Tibial artery (tissue), 4 donors: ENCODE results near the gene ADAMTS2.

Experiments
- DNase-seq, 2 donors: peaks; one replicate each; pipeline ENCODE4 v3.0.0-alpha.2; 2019
- H3K27ac ChIP-seq, 2 donors: fragments of 200-600 bp; sonication (generic) in 1 of 2; 1 replicate in 1 of 2; 2 replicates in 1 of 2; pipeline ENCODE4 v1.5.1; 2018 to 2019; ENCODE audit warnings: mild to moderate bottlenecking in 1 of 2
- H3K27me3 ChIP-seq, 2 donors: fragments of 200-600 bp; sonication (generic) in 1 of 2; one replicate each; pipeline versions ENCODE4 v1.5.1 to v1.6.0; 2016 to 2019
- H3K36me3 ChIP-seq, 3 donors: fragments of 200-600 bp; sonication (generic) in 2 of 3; one replicate each; pipeline ENCODE4 v1.5.1; 2016 to 2019; ENCODE audit warnings: mild to moderate bottlenecking in 2 of 3
- H3K4me1 ChIP-seq, 4 donors: fragments of 200-600 bp; sonication (generic) in 2 of 4; 1 replicate in 3 of 4; 2 replicates in 1 of 4; pipeline ENCODE4 v1.5.1; 2016 to 2019
- H3K4me3 ChIP-seq, 2 donors: fragments of 200-600 bp; sonication (generic) in 1 of 2; 1 replicate in 1 of 2; 2 replicates in 1 of 2; pipeline ENCODE4 v1.5.1; 2018 to 2019; ENCODE audit warnings: mild to moderate bottlenecking in 2 of 2
- H3K9me3 ChIP-seq, 3 donors: fragments of 200-600 bp; sonication (generic) in 1 of 3; one replicate each; pipeline ENCODE4 v1.5.1; 2016 to 2019
- intact Hi-C: fragments of 100-400 bp; cut with DNase I; formaldehyde crosslinking; loops from one replicate; pipeline ENCODE4 v1.15.0; 2023; ENCODE audit warnings: low total_unique reads
- TF ChIP-seq, protein P1 (sequence below), 2 experiments: fragments of 200-600 bp in 1 of 2; fragments of 450-650 bp in 1 of 2; IDR thresholded peaks; one replicate each; pipeline ENCODE4 v1.5.1; 2017 to 2019; ENCODE audit warnings: antibody characterized with exemption in 2 of 2, mild to moderate bottlenecking in 1 of 2, moderate library complexity in 1 of 2

The ADAMTS2 gene

DNA sequence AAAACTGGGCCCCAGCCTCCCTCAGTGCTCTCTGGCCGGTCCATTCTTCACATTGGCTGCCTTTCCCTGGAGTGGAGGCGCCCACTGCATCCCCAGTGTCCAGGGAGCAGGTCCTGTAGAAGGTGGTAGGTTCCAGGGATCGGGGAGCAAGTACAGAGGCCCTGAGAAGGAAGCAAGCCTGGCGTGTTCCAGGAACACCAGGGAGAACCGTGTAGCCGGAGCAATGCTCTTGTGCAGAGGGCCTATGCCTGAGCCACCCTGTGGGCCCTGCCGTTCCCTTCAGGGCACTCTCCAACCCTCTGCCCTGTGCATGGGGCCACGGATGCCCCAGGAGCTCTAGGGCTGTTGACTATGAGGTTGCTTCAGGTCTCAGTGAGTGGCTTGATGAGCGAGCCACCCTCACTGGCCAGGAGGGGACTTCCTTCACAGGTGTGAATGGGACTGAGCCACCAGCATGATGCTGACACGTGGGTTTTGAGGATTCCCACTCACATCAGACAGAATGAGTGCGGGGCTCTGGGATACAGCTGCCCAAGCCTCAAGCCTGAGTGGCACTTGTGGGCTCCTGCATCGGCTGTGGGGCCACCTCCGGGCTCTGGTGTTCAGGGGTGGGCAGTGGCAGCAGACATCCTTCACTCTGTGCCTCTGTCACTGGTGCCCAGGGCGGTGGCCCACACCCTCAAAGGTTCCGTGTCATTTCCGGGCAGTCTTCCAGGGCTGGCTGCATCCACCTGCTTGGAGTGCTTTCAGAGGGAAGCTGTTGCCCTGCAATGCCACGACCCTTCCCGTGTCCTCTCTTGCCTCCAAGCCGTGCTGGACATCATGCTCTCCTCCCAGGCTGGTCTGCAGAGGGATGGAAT lies 54.4 kb downstream of the ADAMTS2 start:
- H3K4me1 ChIP-seq, result peaks cover 5 to 66% (median 57%) of the 10 kb centered on the region in 4 donors
- peak in 1 of 2 donors; percentile 63 for DNase-seq
- intact Hi-C loops, result no loop called here
- H3K27me3 ChIP-seq, result no peaks in the 10 kb centered on the region
- TF ChIP-seq, protein P1, sequence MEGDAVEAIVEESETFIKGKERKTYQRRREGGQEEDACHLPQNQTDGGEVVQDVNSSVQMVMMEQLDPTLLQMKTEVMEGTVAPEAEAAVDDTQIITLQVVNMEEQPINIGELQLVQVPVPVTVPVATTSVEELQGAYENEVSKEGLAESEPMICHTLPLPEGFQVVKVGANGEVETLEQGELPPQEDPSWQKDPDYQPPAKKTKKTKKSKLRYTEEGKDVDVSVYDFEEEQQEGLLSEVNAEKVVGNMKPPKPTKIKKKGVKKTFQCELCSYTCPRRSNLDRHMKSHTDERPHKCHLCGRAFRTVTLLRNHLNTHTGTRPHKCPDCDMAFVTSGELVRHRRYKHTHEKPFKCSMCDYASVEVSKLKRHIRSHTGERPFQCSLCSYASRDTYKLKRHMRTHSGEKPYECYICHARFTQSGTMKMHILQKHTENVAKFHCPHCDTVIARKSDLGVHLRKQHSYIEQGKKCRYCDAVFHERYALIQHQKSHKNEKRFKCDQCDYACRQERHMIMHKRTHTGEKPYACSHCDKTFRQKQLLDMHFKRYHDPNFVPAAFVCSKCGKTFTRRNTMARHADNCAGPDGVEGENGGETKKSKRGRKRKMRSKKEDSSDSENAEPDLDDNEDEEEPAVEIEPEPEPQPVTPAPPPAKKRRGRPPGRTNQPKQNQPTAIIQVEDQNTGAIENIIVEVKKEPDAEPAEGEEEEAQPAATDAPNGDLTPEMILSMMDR (IDR thresholded peaks at IDR 0.05), result no peak
- H3K9me3 ChIP-seq, result no peaks in the 10 kb centered on the region
- H3K36me3 ChIP-seq, result no peaks in the 10 kb centered on the region
- H3K4me3 ChIP-seq, result no peak overlapping the region
- H3K27ac ChIP-seq, result no peak overlapping the region

DNA sequence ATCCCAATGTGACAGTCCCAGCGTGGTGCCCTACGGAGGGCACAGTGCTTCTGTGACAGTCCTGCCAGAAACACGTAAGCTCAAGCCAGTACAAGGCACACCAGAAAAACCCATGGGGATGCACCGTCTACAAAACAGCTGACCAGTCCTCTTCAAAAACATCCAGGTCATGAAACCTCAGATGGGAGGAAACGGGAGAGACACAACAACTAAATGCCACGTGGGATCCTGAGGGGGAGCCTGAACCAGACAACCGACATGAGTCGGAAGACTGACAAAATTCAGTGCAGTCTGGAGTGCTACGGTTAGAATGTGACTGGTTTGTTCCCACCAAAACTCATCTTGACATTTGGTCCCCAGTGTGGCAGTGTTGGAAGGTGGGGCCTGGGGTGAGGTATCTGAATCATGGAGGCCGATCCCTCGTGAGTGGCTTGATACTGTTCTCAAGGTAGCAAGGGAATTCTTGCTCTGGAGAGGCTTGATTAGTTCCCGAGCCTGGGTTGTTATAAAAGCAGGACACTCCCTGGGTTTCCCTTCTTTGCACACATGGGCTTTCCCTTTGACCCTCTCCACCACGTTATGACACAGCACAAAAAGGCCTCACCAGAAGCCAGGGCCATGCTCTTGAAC lies 55.4 kb downstream of the ADAMTS2 start:
- peaks cover 5 to 66% (median 55%) of the 10 kb centered on the region in 4 donors for H3K4me1 ChIP-seq
- no peaks in the 10 kb centered on the region for H3K36me3 ChIP-seq
- no peaks in the 10 kb centered on the region for H3K9me3 ChIP-seq
- peak overlapping the region in 1 of 2 donors; percentile 79 for H3K27ac ChIP-seq
- H3K27me3 ChIP-seq, result no peaks in the 10 kb centered on the region
- no peak overlapping the region for H3K4me3 ChIP-seq
- TF ChIP-seq, protein P1 (IDR thresholded peaks at IDR 0.05), result no peak
- peak in 1 of 2 donors; percentile 44 for DNase-seq
- intact Hi-C loops, result no loop called here

DNA sequence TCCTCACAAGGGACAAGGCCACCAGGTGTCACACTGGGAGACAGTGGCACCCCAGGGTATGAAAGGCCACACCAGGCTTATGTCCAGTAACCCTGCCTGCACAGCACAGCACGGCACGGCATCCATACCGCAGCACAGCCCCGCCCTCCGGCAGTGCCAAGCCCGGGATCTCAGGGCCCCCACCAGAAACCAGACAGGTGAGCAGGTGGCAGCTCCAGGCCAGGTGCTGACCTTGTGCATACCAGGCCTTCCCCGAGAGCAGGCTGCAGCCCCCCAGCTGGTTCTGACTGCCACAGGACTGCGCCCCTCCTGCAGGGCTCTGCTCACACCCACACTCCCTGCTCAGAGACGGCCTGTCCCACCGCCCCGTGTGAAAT lies 56.5 kb downstream of the ADAMTS2 start:
- H3K27me3 ChIP-seq, result no peaks in the 10 kb centered on the region
- H3K27ac ChIP-seq, result peak overlapping the region; percentile 79 to 81
- no peaks in the 10 kb centered on the region for H3K9me3 ChIP-seq
- H3K4me3 ChIP-seq, result no peak overlapping the region
- intact Hi-C loops, result no loop called here
- H3K4me1 ChIP-seq, result peaks cover 5 to 61% (median 47%) of the 10 kb centered on the region in 4 donors
- H3K36me3 ChIP-seq, result no peaks in the 10 kb centered on the region
- DNase-seq, result no peak
- TF ChIP-seq, protein P1 (IDR thresholded peaks at IDR 0.05), result no peak

DNA sequence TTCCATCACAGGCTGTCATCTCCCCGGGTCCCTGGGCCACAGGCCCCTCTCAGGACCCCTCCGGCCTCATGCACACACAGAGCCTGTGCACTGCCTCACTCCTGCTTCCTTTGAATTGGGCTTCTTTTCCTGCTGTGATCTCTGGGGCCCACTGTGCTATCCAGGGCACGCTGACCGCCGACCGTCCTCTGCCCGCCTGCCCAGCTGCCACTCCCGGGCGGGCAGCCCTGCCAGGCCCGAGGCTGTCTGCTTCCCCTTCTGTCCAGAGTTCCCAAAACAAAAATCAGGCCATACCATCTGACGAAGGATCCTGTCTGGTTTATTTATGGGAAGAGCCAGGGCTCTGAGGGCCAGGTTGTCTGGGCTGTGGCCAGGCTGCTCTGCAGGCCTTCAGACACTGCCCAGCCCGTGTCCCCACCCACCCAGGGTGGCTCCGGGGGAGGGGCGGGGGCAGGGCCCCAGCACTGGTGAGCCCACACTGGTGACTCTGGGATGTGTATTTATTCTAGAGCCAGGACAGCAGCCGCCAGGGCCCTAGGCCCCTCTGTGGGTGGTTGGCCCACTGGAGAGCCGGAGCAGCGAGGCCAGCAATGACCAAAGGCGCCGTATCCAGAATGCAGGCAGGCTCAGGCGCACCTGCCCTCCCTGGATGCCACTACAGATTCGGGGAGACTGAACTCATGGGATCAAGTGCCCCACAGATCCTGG lies 57.0 kb downstream of the ADAMTS2 start:
- H3K4me3 ChIP-seq, result no peak overlapping the region
- no peaks in the 10 kb centered on the region for H3K9me3 ChIP-seq
- peaks cover 5 to 56% (median 42%) of the 10 kb centered on the region in 4 donors for H3K4me1 ChIP-seq
- peak in 1 of 2 donors; percentile 86 for DNase-seq
- H3K36me3 ChIP-seq, result no peaks in the 10 kb centered on the region
- H3K27me3 ChIP-seq, result no peaks in the 10 kb centered on the region
- intact Hi-C loops, result no loop called here
- TF ChIP-seq, protein P1 (IDR thresholded peaks at IDR 0.05), result no peak
- peak overlapping the region; percentile 79 to 81 for H3K27ac ChIP-seq

DNA sequence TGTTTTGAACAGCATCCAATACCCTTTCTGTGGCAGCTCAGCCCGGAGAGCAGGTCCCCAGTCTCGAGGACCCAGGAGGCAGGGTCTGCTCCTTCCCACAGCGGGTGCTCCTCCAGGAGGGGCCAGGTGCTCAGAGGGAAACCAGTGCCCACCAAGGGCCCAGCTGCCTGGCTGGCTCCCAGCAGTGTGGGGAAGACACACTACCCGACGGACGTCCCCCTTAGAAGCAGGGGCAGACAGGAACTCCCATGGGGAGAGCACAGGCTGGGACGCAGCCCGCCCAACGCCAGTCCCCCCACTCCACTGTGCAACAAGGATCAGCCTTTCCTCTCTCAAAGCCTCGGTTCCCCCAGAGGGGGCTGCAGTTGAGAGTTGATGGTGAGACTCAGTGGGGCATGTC lies 57.6 kb downstream of the ADAMTS2 start:
- Histone ChIP-seq H3K4me3 (no peak overlapping the region), H3K9me3 (no peaks in the 10 kb centered on the region), H3K27ac (peak overlapping the region; percentile 79 to 81), H3K4me1 (peaks cover 5 to 49% (median 37%) of the 10 kb centered on the region in 4 donors), H3K27me3 (no peaks in the 10 kb centered on the region), H3K36me3 (no peaks in the 10 kb centered on the region)
- peak in 1 of 2 donors; percentile 61 for DNase-seq
- intact Hi-C loops, result no loop called here
- TF ChIP-seq, protein P1 (IDR thresholded peaks at IDR 0.05), result no peak
